GM12872 (cell line): ENCODE results near the gene PADI1.

Experiments
- CTCF ChIP-seq: IDR thresholded peaks from 3 replicates; pipeline ENCODE4 v1.5.1; 2011; ENCODE audit warnings: low read depth, mild to moderate bottlenecking, low read length, moderate library complexity; ENCODE audit not compliant: insufficient read depth

Gene PADI1

GRCh38 chr1:17184822-17185484 lies 20.0 kb upstream of the PADI1 start:
- TF ChIP-seq CTCF, result no peak

GRCh38 chr1:17185485-17185860 lies 19.5 kb upstream of the PADI1 start:
- TF ChIP-seq CTCF, result no peak

GRCh38 chr1:17186216-17186909 lies 18.6 kb upstream of the PADI1 start:
- TF ChIP-seq CTCF, result no peak

- no peak for TF ChIP-seq CTCF
These were observed 17.9 kb upstream of the PADI1 start for GRCh38 chr1:17187051-17187450.

- TF ChIP-seq CTCF, result no peak
These were observed 16.7 kb upstream of the PADI1 start for GRCh38 chr1:17188217-17188616.

GRCh38 chr1:17188889-17189631 lies 15.9 kb upstream of the PADI1 start:
- TF ChIP-seq CTCF, result no peak

- no peak for TF ChIP-seq CTCF
These were observed 15.3 kb upstream of the PADI1 start for GRCh38 chr1:17189632-17189990.
